Endodermal cell (in vitro differentiated cells): ENCODE results near the gene AKAP8. TPM values are rescaled to one million over a fixed set of nuclear protein-coding genes. Genes with fewer than 3 reads are reported as not detected.
"Not testable (repeated sequence)": the region's sequence is repeated elsewhere in the genome, so short reads cannot be mapped to it uniquely, and the experiment has no call there.

Source experiments
- DNase-seq: peaks from one replicate; pipeline ENCODE4 v3.0.0-alpha.2; 2017
- H3K27ac ChIP-seq: 2 replicates; pipeline ENCODE4 v1.5.1; 2013; ENCODE audit warnings: mild to moderate bottlenecking, low read depth, low read length, moderate library complexity
- H3K27me3 ChIP-seq: 2 replicates; pipeline ENCODE4 v1.6.1; 2013; ENCODE audit warnings: mild to moderate bottlenecking, low read length, moderate library complexity; ENCODE audit not compliant: insufficient read depth, control insufficient read depth, poor library complexity, severe bottlenecking
- H3K36me3 ChIP-seq: 2 replicates; pipeline ENCODE4 v1.7.0; 2013; ENCODE audit warnings: mild to moderate bottlenecking, low read length, moderate library complexity; ENCODE audit not compliant: control insufficient read depth, insufficient read depth
- H3K4me1 ChIP-seq: one replicate; pipeline ENCODE4 v1.7.0; 2013; ENCODE audit warnings: low read length; ENCODE audit not compliant: control insufficient read depth, insufficient read depth
- H3K4me3 ChIP-seq: 2 replicates; pipeline ENCODE4 v1.5.1; 2013; ENCODE audit warnings: mild to moderate bottlenecking, low read length, moderate library complexity
- H3K9ac ChIP-seq: 2 replicates; pipeline ENCODE4 v1.6.1; 2013; ENCODE audit warnings: mild to moderate bottlenecking, low read length, moderate library complexity; ENCODE audit not compliant: poor library complexity, severe bottlenecking; ENCODE audit errors: extremely low read depth
- H3K9me3 ChIP-seq: 2 replicates; pipeline ENCODE4 v1.6.1; 2013; ENCODE audit warnings: mild to moderate bottlenecking, low read length, moderate library complexity; ENCODE audit not compliant: control insufficient read depth
- H3K27ac Mint-ChIP-seq: 2 replicates; pipeline ENCODE4 v1.8.0; 2020; ENCODE audit warnings: mixed read lengths
- H3K27me3 Mint-ChIP-seq: 2 replicates; pipeline ENCODE4 v1.8.0; 2021; ENCODE audit warnings: mild to moderate bottlenecking, mixed read lengths; ENCODE audit not compliant: insufficient read depth
- H3K36me3 Mint-ChIP-seq: 2 replicates; pipeline ENCODE4 v1.8.0; 2020; ENCODE audit warnings: low read depth, mixed read lengths
- H3K4me1 Mint-ChIP-seq: 2 replicates; pipeline ENCODE4 v1.8.0; 2020; ENCODE audit warnings: mixed read lengths
- H3K4me3 Mint-ChIP-seq: 2 replicates; pipeline ENCODE4 v1.8.0; 2020; ENCODE audit warnings: mild to moderate bottlenecking, moderate library complexity, mixed read lengths
- H3K9me3 Mint-ChIP-seq: 2 replicates; pipeline ENCODE4 v1.8.0; 2020; ENCODE audit warnings: mild to moderate bottlenecking, mixed read lengths
- CTCF ChIP-seq: fragments of 200-600 bp; sonication (generic); conservative IDR thresholded peaks from 2 replicates; pipeline ENCODE4 v1.5.0; 2021; ENCODE audit warnings: antibody characterized with exemption, mild to moderate bottlenecking
- WGBS, 2 experiments: methylation state at CpG; one replicate each; pipeline versions ENCODE4 v1.1.5 to v1.1.7; 2013; ENCODE audit warnings: missing lambda C conversion rate in 2 of 2, mixed read lengths in 1 of 2; ENCODE audit not compliant: insufficient coverage in 1 of 2, insufficient read length in 1 of 2; 5-methylcytosine and 5-hydroxymethylcytosine counted together
- total RNA-seq, 2 donors: library from RNA; stranded (reverse); fragmentation: NEBNext Ultra II Directional in 1 of 2; extraction: Animal tissue kit (Norgen Biotek cat#: 25700) in 1 of 2; gene quantifications; 2 replicates in 1 of 2; 3 replicates in 1 of 2; pipeline ENCODE4 v1.2.1, GENCODE V29; 2021

The AKAP8 gene
- total RNA-seq, 2 donors from 2014 or later: 34.9 to 39.6 TPM

- no peak overlapping the region for H3K27ac Mint-ChIP-seq
- Histone ChIP-seq H3K9ac (no peak overlapping the region), H3K27me3 (no peaks in the 10 kb centered on the region), H3K4me1 (no peaks in the 10 kb centered on the region), H3K4me3 (no peak overlapping the region), H3K36me3 (peaks cover 19% of the 10 kb centered on the region), H3K9me3 (no peaks in the 10 kb centered on the region), H3K27ac (no peak overlapping the region)
- peaks cover 12% of the 10 kb centered on the region for H3K36me3 Mint-ChIP-seq
- no peaks in the 10 kb centered on the region for H3K27me3 Mint-ChIP-seq
- H3K9me3 Mint-ChIP-seq: no peaks in the 10 kb centered on the region
- WGBS, 2 experiments: 99 to 100% methylated on average over 2 to 4 of the region's 4 CpGs
- no peak for TF ChIP-seq CTCF
- DNase-seq: no peak
- H3K4me1 Mint-ChIP-seq: no peaks in the 10 kb centered on the region
- no peak overlapping the region for H3K4me3 Mint-ChIP-seq
Measured at GRCh38 chr19:15340086-15340485, 39.5 kb downstream of the AKAP8 start.

GRCh38 chr19:15337202-15337601, 42.4 kb downstream of the AKAP8 start:
- no peaks in the 10 kb centered on the region for H3K27me3 ChIP-seq
- peaks cover 15% of the 10 kb centered on the region for H3K36me3 ChIP-seq
- no peak for DNase-seq
- no peak overlapping the region for H3K27ac Mint-ChIP-seq
- no peaks in the 10 kb centered on the region for H3K4me1 Mint-ChIP-seq
- no peak overlapping the region for H3K4me3 Mint-ChIP-seq
- no peaks in the 10 kb centered on the region for H3K9me3 Mint-ChIP-seq
- no peaks in the 10 kb centered on the region for H3K4me1 ChIP-seq
- no peaks in the 10 kb centered on the region for H3K27me3 Mint-ChIP-seq
- H3K9me3 ChIP-seq: no peaks in the 10 kb centered on the region
- TF ChIP-seq CTCF: no peak
- H3K4me3 ChIP-seq: no peak overlapping the region
- no peak overlapping the region for H3K9ac ChIP-seq
- no peak overlapping the region for H3K27ac ChIP-seq
- peaks cover 5% of the 10 kb centered on the region for H3K36me3 Mint-ChIP-seq
- 91 to 100% methylated on average over 6 to 8 of the region's 8 CpGs for WGBS, 2 experiments

- WGBS, 2 experiments: 87 to 90% methylated on average over 6 to 7 of the region's 7 CpGs
- H3K36me3 ChIP-seq: peaks cover 15% of the 10 kb centered on the region
- H3K27ac Mint-ChIP-seq, H3K27me3 ChIP-seq, H3K4me3 Mint-ChIP-seq, H3K4me1 Mint-ChIP-seq, H3K27ac ChIP-seq, H3K9ac ChIP-seq, H3K4me3 ChIP-seq, DNase-seq, H3K9me3 ChIP-seq, H3K9me3 Mint-ChIP-seq, H3K4me1 ChIP-seq, H3K27me3 Mint-ChIP-seq, H3K36me3 Mint-ChIP-seq: not testable (repeated sequence)
Measured at GRCh38 chr19:15335992-15336391, 43.6 kb downstream of the AKAP8 start.
